ENCODE results near the gene ARHGAP15.

Gene ARHGAP15

DNA sequence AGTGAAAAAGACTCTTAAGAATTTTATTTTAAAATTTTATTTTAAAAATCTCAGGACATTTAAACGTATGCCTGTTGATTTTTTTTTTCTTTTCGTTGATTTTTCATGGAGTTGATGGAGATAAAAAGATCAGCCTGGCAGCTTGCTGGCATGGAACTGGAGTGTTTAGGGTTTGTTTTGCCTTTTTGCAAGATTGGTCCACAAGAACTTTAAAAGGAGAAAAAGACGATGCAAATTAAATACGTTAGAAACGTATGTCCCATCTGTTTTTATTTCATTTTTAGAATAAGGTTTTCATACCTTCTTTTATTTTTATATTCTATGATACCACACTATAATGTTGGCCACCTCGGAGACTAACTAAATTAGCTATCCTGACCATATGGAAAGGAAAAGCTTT lies 254.9 kb downstream of the ARHGAP15 start:
- no peak for DNase-seq (ENCODE audit: low read depth)
- TF ChIP-seq, protein P1, sequence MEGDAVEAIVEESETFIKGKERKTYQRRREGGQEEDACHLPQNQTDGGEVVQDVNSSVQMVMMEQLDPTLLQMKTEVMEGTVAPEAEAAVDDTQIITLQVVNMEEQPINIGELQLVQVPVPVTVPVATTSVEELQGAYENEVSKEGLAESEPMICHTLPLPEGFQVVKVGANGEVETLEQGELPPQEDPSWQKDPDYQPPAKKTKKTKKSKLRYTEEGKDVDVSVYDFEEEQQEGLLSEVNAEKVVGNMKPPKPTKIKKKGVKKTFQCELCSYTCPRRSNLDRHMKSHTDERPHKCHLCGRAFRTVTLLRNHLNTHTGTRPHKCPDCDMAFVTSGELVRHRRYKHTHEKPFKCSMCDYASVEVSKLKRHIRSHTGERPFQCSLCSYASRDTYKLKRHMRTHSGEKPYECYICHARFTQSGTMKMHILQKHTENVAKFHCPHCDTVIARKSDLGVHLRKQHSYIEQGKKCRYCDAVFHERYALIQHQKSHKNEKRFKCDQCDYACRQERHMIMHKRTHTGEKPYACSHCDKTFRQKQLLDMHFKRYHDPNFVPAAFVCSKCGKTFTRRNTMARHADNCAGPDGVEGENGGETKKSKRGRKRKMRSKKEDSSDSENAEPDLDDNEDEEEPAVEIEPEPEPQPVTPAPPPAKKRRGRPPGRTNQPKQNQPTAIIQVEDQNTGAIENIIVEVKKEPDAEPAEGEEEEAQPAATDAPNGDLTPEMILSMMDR (IDR thresholded peaks at IDR 0.05; ENCODE audit: low read depth, low read length, missing control alignments): no peak
- no peak overlapping the region for H3K4me3 ChIP-seq (ENCODE audit: low read depth, low read length)

DNA sequence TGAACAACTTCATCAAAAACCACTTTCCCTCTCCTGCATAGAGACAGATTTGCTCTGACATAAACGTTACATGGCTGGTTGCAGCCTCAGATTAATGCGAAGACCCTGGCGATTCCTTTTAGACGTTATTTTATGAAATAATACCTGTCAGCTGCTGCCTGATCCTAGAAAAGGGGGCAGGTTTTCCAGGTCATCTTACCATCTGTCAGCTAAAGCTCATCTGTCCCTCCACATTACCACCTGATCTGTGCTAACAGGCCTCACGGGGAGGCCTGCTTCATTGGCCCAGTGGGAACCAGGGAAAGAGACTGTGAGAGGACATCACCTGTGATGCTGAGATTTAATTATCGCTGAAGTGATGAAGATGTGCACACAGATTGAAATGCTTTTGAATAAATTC lies 261.0 kb downstream of the ARHGAP15 start:
- H3K4me3 ChIP-seq (ENCODE audit: low read depth, low read length): no peak overlapping the region
- TF ChIP-seq, protein P1 (IDR thresholded peaks at IDR 0.05; ENCODE audit: low read depth, low read length, missing control alignments): no peak

DNA sequence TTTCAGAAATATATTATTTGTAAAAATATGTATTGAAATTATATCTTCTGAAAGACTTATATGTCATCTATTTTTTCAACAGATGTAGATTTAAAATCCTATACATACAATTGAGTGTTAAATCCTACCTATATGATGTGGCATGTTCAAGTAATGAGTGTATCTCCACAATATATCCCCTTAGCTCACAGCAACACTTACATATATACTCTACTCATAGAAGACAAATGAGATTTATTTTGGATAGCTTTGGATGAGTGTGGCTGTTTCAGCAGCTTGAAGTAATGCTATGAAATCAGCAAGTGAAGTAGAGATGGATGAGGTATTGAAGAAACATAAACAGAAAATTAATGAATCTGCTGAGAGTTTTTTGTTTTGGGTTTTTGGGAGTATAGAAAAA lies 263.1 kb downstream of the ARHGAP15 start:
- TF ChIP-seq, protein P1 (IDR thresholded peaks at IDR 0.05; ENCODE audit: low read depth, low read length, missing control alignments): no peak
- DNase-seq (ENCODE audit: low read depth): no peak
- H3K4me3 ChIP-seq (ENCODE audit: low read depth, low read length): no peak overlapping the region

More for the DNA sequence above, 261.0 kb downstream of the ARHGAP15 start:
- DNase-seq (ENCODE audit: low read depth): no peak

DNA sequence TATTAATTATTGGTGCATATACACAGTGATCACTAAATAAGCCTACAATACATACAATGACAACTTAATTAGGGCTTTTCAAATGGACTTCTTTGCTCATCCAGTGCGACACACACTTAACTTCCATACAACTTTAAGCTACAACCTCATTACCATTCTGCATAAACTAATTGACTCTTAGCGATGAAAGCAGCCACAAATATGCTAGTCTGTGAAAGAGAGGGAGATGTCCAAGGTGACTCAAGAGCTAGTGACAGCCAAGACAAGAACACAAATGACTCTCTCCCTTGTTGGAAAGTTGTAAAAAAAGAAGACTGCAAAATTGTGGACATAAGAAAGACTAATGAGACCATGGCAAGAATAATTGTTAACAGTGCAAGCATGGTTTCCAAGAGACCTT lies 264.8 kb downstream of the ARHGAP15 start:
- DNase-seq (ENCODE audit: low read depth): no peak
- no peak overlapping the region for H3K4me3 ChIP-seq (ENCODE audit: low read depth, low read length)
- TF ChIP-seq, protein P1 (IDR thresholded peaks at IDR 0.05; ENCODE audit: low read depth, low read length, missing control alignments): no peak

DNA sequence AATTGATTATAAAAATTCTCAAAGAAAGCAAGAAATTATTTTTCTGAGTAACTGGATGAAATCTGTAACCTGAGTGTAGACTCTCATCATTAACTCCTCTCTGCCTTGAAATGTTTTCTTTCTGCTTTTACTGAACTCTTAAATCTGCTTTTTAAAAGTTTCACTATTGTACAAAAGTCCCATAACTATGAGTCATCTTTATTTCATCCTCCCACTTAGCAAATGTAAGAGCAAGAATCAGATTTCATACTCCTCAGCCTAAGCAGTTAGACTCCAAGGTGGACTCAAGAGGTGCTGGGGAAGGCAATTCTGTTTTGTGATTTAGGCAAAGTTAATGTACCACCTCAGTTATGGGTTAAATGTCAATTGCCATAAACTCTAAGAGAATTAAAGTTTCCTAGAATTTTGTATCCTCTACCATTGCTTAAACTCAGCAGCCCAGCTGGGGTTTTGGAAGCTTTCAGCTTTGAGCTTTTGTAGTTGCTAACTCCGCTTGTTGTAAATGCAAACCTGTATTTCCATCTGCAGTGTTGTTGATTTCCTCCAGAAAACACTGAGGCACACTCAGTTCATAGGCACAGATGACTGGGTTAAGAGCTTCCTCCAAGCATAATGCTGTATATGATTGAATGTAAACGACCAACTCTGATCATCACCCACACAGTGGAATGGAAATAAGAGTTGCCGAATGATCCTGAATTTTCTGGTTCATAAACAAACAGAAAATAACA lies 268.8 kb downstream of the ARHGAP15 start:
- TF ChIP-seq, protein P1 (IDR thresholded peaks at IDR 0.05; ENCODE audit: low read depth, low read length, missing control alignments): no peak
- H3K4me3 ChIP-seq (ENCODE audit: low read depth, low read length): no peak overlapping the region
- no peak for DNase-seq (ENCODE audit: low read depth)

DNA sequence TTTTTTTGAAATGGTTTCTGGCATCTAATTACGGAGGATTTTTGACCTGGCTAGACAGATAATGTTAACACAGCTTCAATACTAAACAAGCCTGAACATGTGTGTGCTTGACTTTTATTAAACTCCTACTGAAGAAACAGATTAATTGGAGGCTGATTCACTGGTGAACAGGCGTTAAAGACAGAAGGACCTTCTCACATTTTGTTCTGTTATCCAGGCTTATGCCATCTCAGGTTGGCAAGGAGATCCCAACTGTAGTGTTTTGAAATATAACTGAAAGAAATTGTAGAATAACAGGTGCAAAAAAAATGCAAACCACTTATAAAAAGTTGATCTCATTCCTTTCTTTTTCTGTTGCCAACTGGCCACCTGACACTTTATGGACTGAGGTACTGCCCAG lies 269.6 kb downstream of the ARHGAP15 start:
- DNase-seq (ENCODE audit: low read depth): no peak
- no peak overlapping the region for H3K4me3 ChIP-seq (ENCODE audit: low read depth, low read length)
- TF ChIP-seq, protein P1 (IDR thresholded peaks at IDR 0.05; ENCODE audit: low read depth, low read length, missing control alignments): no peak

DNA sequence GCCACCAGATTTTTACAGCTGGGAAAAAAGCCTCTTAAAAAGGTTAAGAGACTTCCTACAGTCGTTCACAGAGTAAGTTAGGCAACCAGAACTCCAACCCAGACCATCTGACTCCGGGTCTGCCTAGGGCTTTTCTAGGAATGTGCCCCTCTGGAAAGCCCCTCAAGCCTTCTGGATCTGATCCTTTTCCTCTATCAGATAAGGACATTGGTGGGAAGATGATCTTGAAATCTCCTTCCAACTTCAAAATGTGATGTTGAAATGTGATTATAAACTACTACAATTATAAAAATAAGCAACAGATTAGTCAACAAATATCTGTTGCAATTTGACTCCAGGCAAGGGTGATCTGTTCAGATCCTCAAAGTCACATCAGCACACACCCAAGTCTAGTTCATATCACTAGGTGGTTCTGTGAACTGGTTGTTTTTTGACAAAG lies 270.4 kb downstream of the ARHGAP15 start:
- H3K4me3 ChIP-seq (ENCODE audit: low read depth, low read length): no peak overlapping the region
- TF ChIP-seq, protein P1 (IDR thresholded peaks at IDR 0.05; ENCODE audit: low read depth, low read length, missing control alignments): no peak
- no peak for DNase-seq (ENCODE audit: low read depth)

Data from GM12864 (cell line).